Dendritic cell treated with granulocyte-macrophage colony-stimulating factor and Interleukin-4, amounts not matched to agents 40 ng/mL and 50 ng/mL, for 4 days (primary cell): ENCODE measurements around the gene EML6.

Source experiments
- H3K27ac Mint-ChIP-seq: one replicate; pipeline ENCODE4 v1.8.0; 2022; ENCODE audit warnings: mild to moderate bottlenecking, mixed read lengths
- H3K27me3 Mint-ChIP-seq: one replicate; pipeline ENCODE4 v1.8.0; 2022; ENCODE audit warnings: mild to moderate bottlenecking, mixed read lengths
- H3K36me3 Mint-ChIP-seq: one replicate; pipeline ENCODE4 v1.8.0; 2022; ENCODE audit warnings: low read depth, mixed read lengths
- H3K4me1 Mint-ChIP-seq: one replicate; pipeline ENCODE4 v1.8.0; 2022; ENCODE audit warnings: low read depth, mixed read lengths
- H3K4me3 Mint-ChIP-seq: one replicate; pipeline ENCODE4 v1.8.0; 2022; ENCODE audit warnings: mild to moderate bottlenecking, moderate library complexity, mixed read lengths
- H3K9me3 Mint-ChIP-seq: one replicate; pipeline ENCODE4 v1.8.0; 2022; ENCODE audit warnings: mixed read lengths
- intact Hi-C: fragments of 100-400 bp; cut with micrococcal nuclease; formaldehyde crosslinking; loops from one replicate; pipeline ENCODE4 v1.15.0; 2022

EML6 gene

DNA sequence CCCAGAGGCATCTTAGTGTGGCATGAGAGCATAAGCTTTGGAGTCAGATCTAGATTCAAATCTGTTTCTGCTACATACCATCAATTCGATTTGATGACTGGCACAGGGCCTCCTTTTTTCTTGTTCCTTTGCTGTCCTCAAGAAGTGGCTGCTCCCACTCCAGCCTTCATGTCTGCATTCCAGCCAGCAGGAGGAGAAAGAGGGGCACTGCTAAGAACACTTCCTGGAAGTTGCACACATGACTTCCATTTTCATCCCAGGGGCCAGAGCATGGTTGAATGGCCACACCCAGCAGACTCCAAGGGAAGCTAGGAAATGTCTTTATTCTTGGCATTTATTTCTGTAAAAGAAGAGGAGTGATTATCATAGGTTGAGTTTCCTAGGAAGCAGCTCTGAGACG, 50.4 kb downstream of the EML6 start:
- Mint-ChIP-seq H3K4me3 (no peak overlapping the region), H3K9me3 (peaks cover 17% of the 10 kb centered on the region), H3K4me1 (peaks cover 4% of the 10 kb centered on the region), H3K27me3 (no peaks in the 10 kb centered on the region), H3K36me3 (no peaks in the 10 kb centered on the region), H3K27ac (no peak overlapping the region)
- intact Hi-C loops: no loop called here

DNA sequence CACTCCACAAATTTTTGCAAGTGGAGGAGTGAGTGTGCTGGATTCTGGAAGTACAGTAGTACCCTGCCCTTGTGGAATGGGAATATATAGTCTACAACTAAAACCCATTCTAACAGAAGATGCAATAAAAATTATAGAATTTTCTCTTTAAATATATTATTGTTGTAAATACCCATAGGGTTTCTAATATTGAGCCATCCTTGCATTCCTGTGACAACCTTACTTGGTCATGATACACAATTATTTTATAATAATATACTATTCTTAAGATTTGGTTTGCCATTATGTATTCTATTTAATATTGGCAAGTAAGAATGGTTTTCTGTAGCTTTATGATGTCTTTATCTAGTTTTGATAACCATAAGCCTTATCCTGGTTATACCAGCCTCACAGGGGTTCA, 52.2 kb downstream of the EML6 start:
- no peak overlapping the region for H3K27ac Mint-ChIP-seq
- intact Hi-C loops: no loop called here

GRCh38 chr2:54776494-54776893, 53.0 kb downstream of the EML6 start:
- Mint-ChIP-seq H3K27me3 (no peaks in the 10 kb centered on the region), H3K4me3 (no peak overlapping the region), H3K27ac (no peak overlapping the region), H3K9me3 (peaks cover 17% of the 10 kb centered on the region), H3K36me3 (no peaks in the 10 kb centered on the region), H3K4me1 (no peaks in the 10 kb centered on the region)
- intact Hi-C loops: no loop called here

More for the DNA sequence above, 52.2 kb downstream of the EML6 start:
- no peaks in the 10 kb centered on the region for H3K36me3 Mint-ChIP-seq
- H3K9me3 Mint-ChIP-seq: peaks cover 17% of the 10 kb centered on the region
- no peaks in the 10 kb centered on the region for H3K27me3 Mint-ChIP-seq
- peaks cover under 1% of the 10 kb centered on the region for H3K4me1 Mint-ChIP-seq
- no peak overlapping the region for H3K4me3 Mint-ChIP-seq

- H3K4me3 Mint-ChIP-seq: no peak overlapping the region
- H3K9me3 Mint-ChIP-seq: no peaks in the 10 kb centered on the region
- intact Hi-C loops: no loop called here
Measured at GRCh38 chr2:54783349-54783748, 59.9 kb downstream of the EML6 start.

DNA sequence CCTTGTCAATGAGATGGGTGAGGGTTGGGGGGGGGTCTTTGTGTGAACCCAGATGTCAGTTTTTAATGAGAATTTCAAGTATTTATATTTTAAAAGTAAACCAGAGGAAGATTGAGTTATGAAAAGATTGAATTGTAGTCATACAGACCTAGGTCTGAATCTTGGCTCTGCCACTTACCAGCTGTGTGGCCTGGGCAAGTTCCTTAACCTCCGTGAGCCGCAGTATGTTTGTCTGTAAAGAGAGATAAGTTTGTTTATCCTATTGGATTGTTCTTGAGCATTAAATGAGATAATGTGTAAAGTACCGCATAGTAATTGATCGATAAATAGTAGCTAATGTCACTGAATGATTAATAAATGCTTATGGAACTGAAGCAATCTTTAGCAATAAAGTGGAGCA, 63.8 kb downstream of the EML6 start:
- Mint-ChIP-seq H3K4me1 (no peaks in the 10 kb centered on the region), H3K27ac (no peak overlapping the region), H3K27me3 (no peaks in the 10 kb centered on the region), H3K4me3 (no peak overlapping the region), H3K9me3 (no peaks in the 10 kb centered on the region), H3K36me3 (no peaks in the 10 kb centered on the region)
- intact Hi-C loops: no loop called here

More at GRCh38 chr2:54783349-54783748, 59.9 kb downstream of the EML6 start:
- H3K27ac Mint-ChIP-seq: no peak overlapping the region
- H3K4me1 Mint-ChIP-seq: no peaks in the 10 kb centered on the region
- H3K27me3 Mint-ChIP-seq: no peaks in the 10 kb centered on the region
- H3K36me3 Mint-ChIP-seq: no peaks in the 10 kb centered on the region

- Mint-ChIP-seq H3K36me3 (no peaks in the 10 kb centered on the region), H3K4me1 (no peaks in the 10 kb centered on the region), H3K27ac (no peak overlapping the region), H3K9me3 (no peaks in the 10 kb centered on the region), H3K4me3 (no peak overlapping the region), H3K27me3 (no peaks in the 10 kb centered on the region)
- intact Hi-C loops: no loop called here
Measured at GRCh38 chr2:54787755-54788366, 64.4 kb downstream of the EML6 start.

- H3K27ac Mint-ChIP-seq: no peak overlapping the region
- H3K9me3 Mint-ChIP-seq: no peaks in the 10 kb centered on the region
- intact Hi-C loops: no loop called here
- no peaks in the 10 kb centered on the region for H3K36me3 Mint-ChIP-seq
- H3K27me3 Mint-ChIP-seq: no peaks in the 10 kb centered on the region
- no peak overlapping the region for H3K4me3 Mint-ChIP-seq
- no peaks in the 10 kb centered on the region for H3K4me1 Mint-ChIP-seq
Measured at GRCh38 chr2:54789878-54790277, 66.4 kb downstream of the EML6 start.

DNA sequence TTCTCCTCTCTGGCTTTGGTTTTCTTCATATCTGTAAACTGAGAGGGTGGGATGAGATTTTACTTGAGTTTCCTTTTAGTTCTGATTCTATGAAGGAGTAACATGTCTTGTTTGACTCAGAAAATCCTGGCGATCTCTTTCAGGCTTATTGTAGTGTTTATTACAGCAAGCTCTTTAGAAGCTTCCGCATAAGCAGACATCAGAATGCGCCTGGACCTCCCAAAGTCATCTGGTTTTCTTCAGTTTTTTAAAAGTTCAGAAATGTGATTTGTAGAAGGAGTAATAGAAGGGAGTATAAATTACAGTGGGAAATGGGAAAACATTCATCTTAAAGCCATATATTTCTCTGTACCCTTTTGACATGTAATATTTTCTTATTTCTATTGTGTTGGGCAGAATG, 68.4 kb downstream of the EML6 start:
- Mint-ChIP-seq H3K4me3 (no peak overlapping the region), H3K27me3 (no peaks in the 10 kb centered on the region), H3K27ac (no peak overlapping the region), H3K9me3 (no peaks in the 10 kb centered on the region), H3K36me3 (no peaks in the 10 kb centered on the region), H3K4me1 (no peaks in the 10 kb centered on the region)
- intact Hi-C loops: no loop called here

- Mint-ChIP-seq H3K4me1 (no peaks in the 10 kb centered on the region), H3K4me3 (no peak overlapping the region), H3K27me3 (no peaks in the 10 kb centered on the region), H3K36me3 (no peaks in the 10 kb centered on the region), H3K9me3 (no peaks in the 10 kb centered on the region), H3K27ac (no peak overlapping the region)
- intact Hi-C loops: no loop called here
Measured at GRCh38 chr2:54797307-54797706, 73.8 kb downstream of the EML6 start.

- H3K27ac Mint-ChIP-seq: no peak overlapping the region
- H3K27me3 Mint-ChIP-seq: no peaks in the 10 kb centered on the region
- no peaks in the 10 kb centered on the region for H3K4me1 Mint-ChIP-seq
- H3K9me3 Mint-ChIP-seq: no peaks in the 10 kb centered on the region
- H3K4me3 Mint-ChIP-seq: no peak overlapping the region
- intact Hi-C loops: no loop called here
- H3K36me3 Mint-ChIP-seq: no peaks in the 10 kb centered on the region
Measured at GRCh38 chr2:54801352-54801751, 77.9 kb downstream of the EML6 start.

DNA sequence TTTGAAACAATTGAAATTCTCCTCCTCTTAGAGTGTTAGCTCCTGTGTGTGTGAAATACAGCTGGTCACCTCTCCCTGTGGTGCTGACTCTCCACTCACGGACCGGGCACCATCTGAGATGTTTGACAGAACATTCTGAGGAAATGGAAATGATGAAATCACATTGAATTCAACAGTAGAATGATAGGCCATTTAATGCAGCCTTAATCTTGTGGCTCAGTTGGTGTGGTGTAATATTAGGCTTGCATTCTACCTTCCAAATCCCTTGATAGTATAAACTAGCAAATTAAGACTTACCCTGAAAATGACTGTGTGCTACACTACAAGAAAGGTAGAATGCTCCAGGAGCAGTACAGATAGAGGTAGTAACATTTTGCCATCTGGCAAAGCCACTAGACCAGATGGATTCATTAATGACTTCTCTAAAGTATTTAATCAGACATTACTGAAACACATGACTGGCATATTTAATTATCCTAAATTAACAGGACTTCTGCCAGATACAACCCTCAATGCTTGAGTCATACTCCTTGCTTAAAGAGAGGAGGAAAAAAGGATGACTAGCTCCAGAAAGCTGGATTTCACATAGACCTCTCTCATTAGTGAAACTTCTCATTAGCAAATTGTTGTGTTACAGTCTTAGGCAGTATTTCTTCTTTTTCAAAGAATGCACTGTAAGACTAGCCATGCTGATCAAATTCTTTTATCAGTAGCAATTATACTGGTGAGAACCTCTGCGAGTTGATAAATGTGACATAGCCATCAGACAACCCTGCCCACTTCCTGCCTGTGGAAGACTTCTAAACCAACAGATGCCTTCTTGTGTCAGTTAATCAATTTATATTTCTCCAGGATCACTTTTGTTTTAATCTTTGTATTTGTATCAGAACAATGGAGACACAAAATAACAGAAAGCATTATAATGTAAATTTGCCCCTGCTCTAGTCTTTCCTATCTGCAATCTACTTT, 80.6 kb downstream of the EML6 start:
- H3K9me3 Mint-ChIP-seq: no peaks in the 10 kb centered on the region
- H3K4me1 Mint-ChIP-seq: no peaks in the 10 kb centered on the region
- no peak overlapping the region for H3K27ac Mint-ChIP-seq
- H3K4me3 Mint-ChIP-seq: no peak overlapping the region
- intact Hi-C loops: no loop called here
- H3K27me3 Mint-ChIP-seq: no peaks in the 10 kb centered on the region
- no peaks in the 10 kb centered on the region for H3K36me3 Mint-ChIP-seq

DNA sequence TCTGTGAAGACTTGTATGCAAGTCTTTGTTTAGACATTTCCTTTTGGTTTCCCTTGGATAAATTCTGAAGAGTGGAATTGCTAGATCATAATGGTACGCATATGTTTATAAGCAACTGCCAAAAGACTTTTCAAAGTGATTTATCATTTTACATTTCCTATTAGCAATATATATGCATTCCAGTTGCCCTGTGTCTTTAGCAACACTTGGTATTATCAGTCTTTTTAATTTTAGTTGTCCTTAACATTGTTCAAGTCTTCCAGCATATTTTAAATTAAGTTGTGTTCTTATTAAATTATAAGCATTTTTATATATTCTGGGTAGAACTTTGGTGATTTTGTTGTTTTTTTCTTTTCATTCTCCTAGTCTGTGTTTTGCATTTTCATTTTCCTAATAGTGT, 81.8 kb downstream of the EML6 start:
- intact Hi-C loops: no loop called here
- no peaks in the 10 kb centered on the region for H3K27me3 Mint-ChIP-seq
- no peaks in the 10 kb centered on the region for H3K9me3 Mint-ChIP-seq
- no peak overlapping the region for H3K27ac Mint-ChIP-seq
- no peak overlapping the region for H3K4me3 Mint-ChIP-seq
- H3K36me3 Mint-ChIP-seq: no peaks in the 10 kb centered on the region
- H3K4me1 Mint-ChIP-seq: no peaks in the 10 kb centered on the region

DNA sequence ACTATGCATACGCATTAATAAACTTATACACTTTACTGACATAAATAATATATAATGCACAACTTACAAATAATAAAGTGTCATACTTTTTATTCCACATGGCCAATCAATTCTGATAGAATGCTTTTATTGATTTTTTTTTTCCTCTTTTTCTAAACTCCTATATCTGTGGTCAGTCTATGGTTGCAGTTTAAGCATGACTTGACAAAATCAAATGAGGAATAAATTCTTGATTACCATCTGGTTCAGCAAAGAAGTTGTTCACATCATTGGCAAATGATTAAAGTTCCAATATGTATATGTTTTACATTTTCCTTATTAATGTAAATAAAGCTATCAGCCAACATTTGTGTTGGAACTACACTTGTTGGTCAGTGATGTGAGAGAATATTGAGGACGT, 83.5 kb downstream of the EML6 start:
- Mint-ChIP-seq H3K27ac (no peak overlapping the region), H3K36me3 (no peaks in the 10 kb centered on the region), H3K4me3 (no peak overlapping the region), H3K4me1 (no peaks in the 10 kb centered on the region), H3K27me3 (peaks cover 4% of the 10 kb centered on the region), H3K9me3 (no peaks in the 10 kb centered on the region)
- intact Hi-C loops: no loop called here

GRCh38 chr2:54808661-54809060, 85.2 kb downstream of the EML6 start:
- Mint-ChIP-seq H3K27ac (no peak overlapping the region), H3K27me3 (peaks cover 4% of the 10 kb centered on the region), H3K36me3 (no peaks in the 10 kb centered on the region), H3K9me3 (no peaks in the 10 kb centered on the region), H3K4me3 (no peak overlapping the region), H3K4me1 (no peaks in the 10 kb centered on the region)
- intact Hi-C loops: no loop called here
